Measurements from ENCODE around the gene SAMD4B.
"Not testable (repeated sequence)": the region's sequence is repeated elsewhere in the genome, so short reads cannot be mapped to it uniquely, and the experiment has no call there.

SAMD4B gene

DNA sequence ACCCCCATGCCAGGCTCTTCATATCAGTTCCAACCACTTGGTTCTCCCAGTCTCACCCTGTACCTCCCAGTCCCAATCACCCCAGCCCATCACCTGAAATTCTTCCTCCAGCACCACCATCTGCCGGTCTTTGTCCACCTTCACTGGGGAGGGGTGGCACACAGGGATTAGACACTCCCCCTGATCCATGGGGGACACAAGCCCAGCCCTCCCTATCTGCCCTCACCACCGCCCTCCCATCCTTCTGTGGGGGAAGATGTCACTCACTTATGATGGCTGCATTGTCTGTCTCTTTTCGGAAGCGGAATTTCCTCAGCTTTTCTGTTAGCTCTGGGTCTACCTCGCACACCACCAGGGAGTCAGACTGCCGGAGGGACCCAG, 7.1 kb upstream of the SAMD4B start:
- H3K4me3 ChIP-seq (ENCODE audit: control insufficient read depth, low read depth, low read length), result no peak overlapping the region
- DNase-seq (ENCODE audit: low read depth), result no peak
- TF ChIP-seq, protein P1, sequence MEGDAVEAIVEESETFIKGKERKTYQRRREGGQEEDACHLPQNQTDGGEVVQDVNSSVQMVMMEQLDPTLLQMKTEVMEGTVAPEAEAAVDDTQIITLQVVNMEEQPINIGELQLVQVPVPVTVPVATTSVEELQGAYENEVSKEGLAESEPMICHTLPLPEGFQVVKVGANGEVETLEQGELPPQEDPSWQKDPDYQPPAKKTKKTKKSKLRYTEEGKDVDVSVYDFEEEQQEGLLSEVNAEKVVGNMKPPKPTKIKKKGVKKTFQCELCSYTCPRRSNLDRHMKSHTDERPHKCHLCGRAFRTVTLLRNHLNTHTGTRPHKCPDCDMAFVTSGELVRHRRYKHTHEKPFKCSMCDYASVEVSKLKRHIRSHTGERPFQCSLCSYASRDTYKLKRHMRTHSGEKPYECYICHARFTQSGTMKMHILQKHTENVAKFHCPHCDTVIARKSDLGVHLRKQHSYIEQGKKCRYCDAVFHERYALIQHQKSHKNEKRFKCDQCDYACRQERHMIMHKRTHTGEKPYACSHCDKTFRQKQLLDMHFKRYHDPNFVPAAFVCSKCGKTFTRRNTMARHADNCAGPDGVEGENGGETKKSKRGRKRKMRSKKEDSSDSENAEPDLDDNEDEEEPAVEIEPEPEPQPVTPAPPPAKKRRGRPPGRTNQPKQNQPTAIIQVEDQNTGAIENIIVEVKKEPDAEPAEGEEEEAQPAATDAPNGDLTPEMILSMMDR (IDR thresholded peaks at IDR 0.05; ENCODE audit: control insufficient read depth, insufficient read depth, low read depth, low read length, missing control alignments), result no peak

GRCh38 chr19:39336483-39336882, 5.7 kb upstream of the SAMD4B start:
- TF ChIP-seq, protein P1 (IDR thresholded peaks at IDR 0.05; ENCODE audit: control insufficient read depth, insufficient read depth, low read depth, low read length, missing control alignments), result no peak
- H3K4me3 ChIP-seq (ENCODE audit: control insufficient read depth, low read depth, low read length), result no peak overlapping the region
- DNase-seq (ENCODE audit: low read depth), result no peak

GRCh38 chr19:39339674-39340073, 2.5 kb upstream of the SAMD4B start:
- TF ChIP-seq, protein P1 (IDR thresholded peaks at IDR 0.05; ENCODE audit: control insufficient read depth, insufficient read depth, low read depth, low read length, missing control alignments), result no peak
- H3K4me3 ChIP-seq (ENCODE audit: control insufficient read depth, low read depth, low read length), result no peak overlapping the region
- DNase-seq (ENCODE audit: low read depth), result no peak

- not testable (repeated sequence) for DNase-seq (ENCODE audit: low read depth); H3K4me3 ChIP-seq (ENCODE audit: control insufficient read depth, low read depth, low read length)
These were observed 2.1 kb upstream of the SAMD4B start for GRCh38 chr19:39340156-39340555.

GRCh38 chr19:39341129-39341718, 997 bp upstream of the SAMD4B start:
- TF ChIP-seq, protein P1 (IDR thresholded peaks at IDR 0.05; ENCODE audit: control insufficient read depth, insufficient read depth, low read depth, low read length, missing control alignments), result peak; percentile 10
- no peak for DNase-seq (ENCODE audit: low read depth)

GRCh38 chr19:39342647-39343305, 555 bp downstream of the SAMD4B start:
- TF ChIP-seq, protein P1 (IDR thresholded peaks at IDR 0.05; ENCODE audit: control insufficient read depth, insufficient read depth, low read depth, low read length, missing control alignments), result no peak
- peak overlapping the region; percentile 99 for H3K4me3 ChIP-seq (ENCODE audit: control insufficient read depth, low read depth, low read length)
- no peak for DNase-seq (ENCODE audit: low read depth)

More at GRCh38 chr19:39341129-39341718, 997 bp upstream of the SAMD4B start:
- peak overlapping the region; percentile 86 for H3K4me3 ChIP-seq (ENCODE audit: control insufficient read depth, low read depth, low read length)

GRCh38 chr19:39345956-39346355, 3.7 kb downstream of the SAMD4B start:
- TF ChIP-seq, protein P1 (IDR thresholded peaks at IDR 0.05; ENCODE audit: control insufficient read depth, insufficient read depth, low read depth, low read length, missing control alignments), result peak; percentile 12
- no peak for DNase-seq (ENCODE audit: low read depth)
- H3K4me3 ChIP-seq (ENCODE audit: control insufficient read depth, low read depth, low read length), result no peak overlapping the region

All from AG09309 (cell line).